Erythroblast (primary cell): ENCODE data around the gene RFC3.

Experiments
- GATA1 ChIP-seq: IDR thresholded peaks from 2 replicates; pipeline ENCODE4 v1.6.1; 2011; ENCODE audit warnings: low read depth, mild to moderate bottlenecking, control low read depth, low read length, moderate library complexity
- POLR2A ChIP-seq: IDR thresholded peaks from 2 replicates; pipeline ENCODE4 v1.6.1; 2011; ENCODE audit warnings: mild to moderate bottlenecking, low read length

GRCh38 chr13:33862016-33862415 lies 44.1 kb downstream of the RFC3 start:
- TF ChIP-seq POLR2A (no peak), GATA1 (no peak)
